HUDEP-2 (cell line): Measurements from ENCODE around the gene SCUBE3.
A peak's percentile ranks its signal among the peaks of the same experiment; 100 is the strongest.

Experiments
- DNase-seq, 76 experiments: peaks; one replicate each; lab custom pipeline; 2025; ENCODE audit not compliant: unreplicated experiment in 76 of 76; lab: John Stamatoyannopoulos, UW

The SCUBE3 gene

GRCh38 chr6:35264550-35265274, 51.0 kb downstream of the SCUBE3 start:
- DNase-seq = no peak

- DNase-seq = no peak
Measured at GRCh38 chr6:35265523-35265922, 51.8 kb downstream of the SCUBE3 start.

- no peak for DNase-seq
Measured at GRCh38 chr6:35267446-35267845, 53.7 kb downstream of the SCUBE3 start.

GRCh38 chr6:35267897-35268296, 54.1 kb downstream of the SCUBE3 start:
- no peak for DNase-seq

- DNase-seq = no peak
Measured at GRCh38 chr6:35272005-35272404, 58.2 kb downstream of the SCUBE3 start.

- no peak for DNase-seq
Measured at GRCh38 chr6:35273822-35274559, 60.2 kb downstream of the SCUBE3 start.

GRCh38 chr6:35275744-35276260, 62.0 kb downstream of the SCUBE3 start:
- DNase-seq = no peak

GRCh38 chr6:35278708-35279107, 65.0 kb downstream of the SCUBE3 start:
- no peak for DNase-seq

- DNase-seq = no peak
Measured at GRCh38 chr6:35280903-35281302, 67.1 kb downstream of the SCUBE3 start.

- DNase-seq = no peak
Measured at GRCh38 chr6:35282472-35282871, 68.7 kb downstream of the SCUBE3 start.

- DNase-seq = no peak
Measured at GRCh38 chr6:35283361-35283760, 69.6 kb downstream of the SCUBE3 start.

GRCh38 chr6:35287671-35288396, 74.1 kb downstream of the SCUBE3 start:
- no peak for DNase-seq

GRCh38 chr6:35288834-35289233, 75.1 kb downstream of the SCUBE3 start:
- no peak for DNase-seq

- DNase-seq = no peak
Measured at GRCh38 chr6:35291491-35291890, 77.7 kb downstream of the SCUBE3 start.

GRCh38 chr6:35292494-35292893, 78.7 kb downstream of the SCUBE3 start:
- no peak for DNase-seq

GRCh38 chr6:35293681-35294080, 79.9 kb downstream of the SCUBE3 start:
- no peak for DNase-seq

GRCh38 chr6:35294308-35294945, 80.7 kb downstream of the SCUBE3 start:
- DNase-seq = peak in 22 of 76 experiments; percentile 12 to 45 (median 19)

- no peak for DNase-seq
Measured at GRCh38 chr6:35295036-35295435, 81.3 kb downstream of the SCUBE3 start.

GRCh38 chr6:35295521-35296315, 82.0 kb downstream of the SCUBE3 start:
- no peak for DNase-seq
